Fibroblast of the aortic adventitia (primary cell): ENCODE data around the gene ATP5F1C. TPM values are rescaled to one million over a fixed set of nuclear protein-coding genes. Genes with fewer than 3 reads are reported as not detected.
"Not testable (repeated sequence)": the region's sequence is repeated elsewhere in the genome, so short reads cannot be mapped to it uniquely, and the experiment has no call there.

Experiments
- DNase-seq: peaks from one replicate; pipeline ENCODE4 v3.0.0-alpha.2; 2010; ENCODE audit warnings: low read depth
- H3K4me3 ChIP-seq: 2 replicates; pipeline ENCODE4 v1.5.1; 2011; ENCODE audit warnings: low read depth, mild to moderate bottlenecking, control low read depth, low read length, moderate library complexity
- total RNA-seq: library from RNA; depleted of rRNA; stranded (reverse); fragments of >200 nt; gene quantifications from 2 replicates; pipeline ENCODE4 v1.2.3, GENCODE V29; 2012; ENCODE audit warnings: low replicate concordance
- TF ChIP-seq, protein P1 (sequence below): IDR thresholded peaks from 2 replicates; pipeline ENCODE4 v1.5.1; 2011; ENCODE audit warnings: mild to moderate bottlenecking, low read length, control low read depth, inconsistent platforms; ENCODE audit not compliant: insufficient read depth

ATP5F1C gene
- total RNA-seq, 1 donor = 251 TPM

DNA sequence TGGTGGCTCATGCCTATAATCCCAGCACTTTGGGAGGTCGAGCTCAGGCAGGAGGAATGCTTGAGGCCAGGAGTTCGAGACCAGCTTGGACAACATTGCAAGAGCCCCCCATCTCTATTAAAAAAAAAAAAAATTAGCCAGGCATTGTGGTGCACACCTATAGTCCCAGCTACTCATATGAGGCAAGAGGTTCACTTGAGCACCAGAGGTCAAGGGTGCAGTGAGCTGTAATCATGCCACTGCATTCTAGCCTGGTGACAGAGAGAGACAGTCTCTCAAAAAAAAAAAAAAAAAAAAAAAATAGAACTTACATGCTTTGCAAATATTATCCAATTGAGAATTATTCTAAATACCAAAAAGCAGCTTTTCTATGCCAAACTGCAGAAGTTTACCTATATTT is 11.2 kb upstream of the ATP5F1C start:
- TF ChIP-seq, protein P1, sequence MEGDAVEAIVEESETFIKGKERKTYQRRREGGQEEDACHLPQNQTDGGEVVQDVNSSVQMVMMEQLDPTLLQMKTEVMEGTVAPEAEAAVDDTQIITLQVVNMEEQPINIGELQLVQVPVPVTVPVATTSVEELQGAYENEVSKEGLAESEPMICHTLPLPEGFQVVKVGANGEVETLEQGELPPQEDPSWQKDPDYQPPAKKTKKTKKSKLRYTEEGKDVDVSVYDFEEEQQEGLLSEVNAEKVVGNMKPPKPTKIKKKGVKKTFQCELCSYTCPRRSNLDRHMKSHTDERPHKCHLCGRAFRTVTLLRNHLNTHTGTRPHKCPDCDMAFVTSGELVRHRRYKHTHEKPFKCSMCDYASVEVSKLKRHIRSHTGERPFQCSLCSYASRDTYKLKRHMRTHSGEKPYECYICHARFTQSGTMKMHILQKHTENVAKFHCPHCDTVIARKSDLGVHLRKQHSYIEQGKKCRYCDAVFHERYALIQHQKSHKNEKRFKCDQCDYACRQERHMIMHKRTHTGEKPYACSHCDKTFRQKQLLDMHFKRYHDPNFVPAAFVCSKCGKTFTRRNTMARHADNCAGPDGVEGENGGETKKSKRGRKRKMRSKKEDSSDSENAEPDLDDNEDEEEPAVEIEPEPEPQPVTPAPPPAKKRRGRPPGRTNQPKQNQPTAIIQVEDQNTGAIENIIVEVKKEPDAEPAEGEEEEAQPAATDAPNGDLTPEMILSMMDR = no peak
- H3K4me3 ChIP-seq = no peak overlapping the region
- DNase-seq = no peak

DNA sequence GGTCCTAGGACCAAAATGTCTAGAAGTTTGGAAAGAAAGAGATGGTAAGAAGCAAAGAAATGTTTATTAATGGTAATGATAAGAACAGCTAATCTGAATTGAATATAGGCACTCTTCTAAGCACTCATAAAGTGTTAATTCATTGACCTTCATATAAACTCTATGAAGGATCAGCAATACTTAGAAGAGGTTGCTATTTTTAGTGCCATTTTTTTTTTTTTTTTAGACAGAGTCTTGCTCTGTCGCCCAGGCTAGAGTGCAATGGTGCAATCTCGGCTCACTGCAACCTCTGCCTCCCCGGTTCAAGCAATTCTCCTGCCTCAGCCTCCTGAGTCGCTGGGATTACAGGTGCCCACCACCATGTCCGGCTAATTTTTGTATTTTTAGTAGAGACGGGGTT is 5.8 kb upstream of the ATP5F1C start:
- H3K4me3 ChIP-seq, DNase-seq: not testable (repeated sequence)

DNA sequence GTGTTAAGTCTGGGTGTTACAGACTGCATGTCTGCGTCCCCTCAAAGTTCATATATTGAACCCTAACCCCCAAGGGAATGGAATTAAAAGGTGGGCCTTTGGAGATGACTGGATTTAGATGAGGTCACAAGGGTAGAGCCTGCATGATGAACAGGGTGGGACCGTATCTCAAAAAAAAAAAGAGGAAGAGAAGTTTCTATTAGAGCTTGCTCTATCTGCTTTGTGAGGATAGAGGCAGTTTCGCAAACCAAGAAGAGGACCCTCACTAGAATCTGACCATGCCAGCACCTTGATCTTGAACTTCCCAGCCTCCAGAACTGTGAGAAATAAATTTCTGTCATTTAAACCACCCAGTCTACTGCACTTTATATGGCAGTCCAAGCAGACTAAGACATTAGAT is 1.5 kb upstream of the ATP5F1C start:
- no peak for DNase-seq
- H3K4me3 ChIP-seq = peak overlapping the region; percentile 98
- TF ChIP-seq, protein P1 = no peak

DNA sequence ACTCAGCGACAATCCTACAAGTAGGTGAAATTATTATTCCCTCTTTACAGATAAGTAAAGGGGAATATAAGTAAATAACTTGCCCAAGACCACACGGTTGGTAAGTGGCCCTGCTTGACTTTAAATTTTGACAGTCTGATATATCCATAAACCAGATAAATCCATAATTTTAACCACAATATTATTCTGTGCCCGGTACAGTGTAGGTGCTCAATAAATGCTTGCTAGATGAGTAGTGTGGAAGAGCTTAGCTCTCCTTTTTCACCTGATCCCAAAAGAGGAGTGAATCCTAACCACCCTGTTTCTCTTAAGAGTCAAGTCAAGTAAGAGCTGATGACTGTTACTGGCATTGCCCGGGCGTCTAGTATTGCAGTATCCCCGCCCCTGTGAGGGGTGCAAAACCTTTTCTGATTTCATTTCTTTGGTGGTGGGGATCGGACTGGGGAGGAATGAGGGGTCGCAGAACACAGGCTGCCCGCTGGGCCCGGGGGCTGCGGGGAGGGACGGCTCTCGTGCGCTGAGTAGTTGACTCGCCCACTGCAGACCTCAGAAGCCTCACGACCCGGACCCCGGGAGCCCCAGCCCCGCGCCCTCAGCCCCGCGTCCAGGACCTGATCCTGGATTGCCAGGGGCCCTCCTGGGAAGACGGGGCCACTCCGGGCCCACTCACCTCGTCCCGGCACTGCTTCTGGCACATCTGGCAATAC is 674 bp upstream of the ATP5F1C start:
- TF ChIP-seq, protein P1 = no peak
- DNase-seq = peak; percentile 30
- peak overlapping the region; percentile 98 for H3K4me3 ChIP-seq

DNA sequence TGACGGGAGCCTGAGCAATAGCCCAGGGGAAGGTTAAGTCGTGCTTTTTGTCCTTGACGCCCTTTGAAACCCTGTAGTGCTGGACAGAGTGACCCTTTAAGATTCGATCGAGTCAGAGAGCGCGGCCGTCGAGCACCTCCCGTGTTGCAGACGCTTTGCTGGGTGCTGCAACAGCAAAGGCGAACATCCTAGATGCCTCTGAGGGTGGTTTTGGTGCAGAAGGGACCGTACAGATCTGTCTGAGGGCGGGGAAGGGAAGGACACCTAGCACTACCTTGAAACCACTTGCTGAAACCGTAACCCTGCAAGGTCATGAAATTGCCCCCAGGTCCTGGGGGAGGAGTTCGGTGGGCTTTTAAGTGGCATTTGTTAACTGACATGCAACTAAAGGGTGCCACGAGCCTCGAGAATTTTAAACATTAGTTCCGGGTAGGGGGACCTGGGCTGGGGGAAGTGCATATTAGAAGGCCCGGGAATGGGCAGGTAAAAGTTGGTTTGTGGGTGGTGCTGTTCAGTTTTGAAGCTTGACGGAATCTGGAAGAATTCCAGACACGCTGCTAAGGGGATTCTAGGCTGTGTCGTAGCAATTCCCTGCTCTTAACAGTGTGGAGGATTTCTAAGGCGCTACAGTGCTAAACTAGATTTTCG is 786 bp downstream of the ATP5F1C start:
- peak; percentile 28 for DNase-seq
- H3K4me3 ChIP-seq = peak overlapping the region; percentile 92
- TF ChIP-seq, protein P1 = no peak

DNA sequence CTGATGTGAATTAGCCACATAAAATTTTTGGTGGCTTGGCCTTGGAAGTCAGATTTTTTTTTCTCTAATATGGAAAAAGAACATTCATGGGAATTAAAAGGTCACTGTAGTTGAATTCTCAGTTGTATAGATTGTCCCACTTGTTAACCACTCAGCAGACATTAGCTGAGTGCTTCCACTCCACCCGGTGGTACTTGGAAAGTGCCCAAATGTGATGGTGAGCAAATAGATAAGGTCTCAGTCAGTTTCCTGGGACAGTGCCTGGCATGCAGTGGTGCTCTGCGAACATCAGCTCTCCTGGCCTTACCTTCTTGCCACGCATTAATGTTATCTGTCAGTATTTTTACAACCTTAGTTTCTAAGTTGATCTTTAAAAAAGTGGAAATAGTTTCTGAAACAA is 1.4 kb downstream of the ATP5F1C start:
- peak; percentile 40 for DNase-seq
- H3K4me3 ChIP-seq = peak overlapping the region; percentile 92
- TF ChIP-seq, protein P1 = no peak

DNA sequence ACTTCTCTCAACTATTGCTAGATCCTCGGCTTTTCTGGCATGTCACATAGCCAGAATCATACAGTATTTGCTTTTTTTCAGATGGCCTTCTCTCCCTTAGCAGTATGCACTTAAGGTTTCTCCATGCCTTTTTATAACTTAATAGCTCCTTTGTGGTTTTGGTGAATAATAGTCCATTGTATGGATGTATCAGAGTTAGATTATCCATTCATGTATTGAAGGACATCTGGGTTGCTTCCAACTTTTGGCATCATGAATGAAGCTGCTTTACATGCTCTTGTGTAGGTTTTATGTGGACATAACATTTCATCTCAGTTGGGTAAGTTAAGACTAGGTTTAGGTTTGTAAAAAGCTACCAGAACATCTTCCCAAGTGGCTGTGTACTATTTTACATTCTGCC is 4.6 kb downstream of the ATP5F1C start:
- TF ChIP-seq, protein P1 = no peak
- DNase-seq = peak; percentile 28
- no peak overlapping the region for H3K4me3 ChIP-seq
